ENCODE results near the gene METTL23. TPM values are rescaled to one million over a fixed set of nuclear protein-coding genes. Genes with fewer than 3 reads are reported as not detected.

The METTL23 gene
- total RNA-seq, 1 donor from 2014 or later: 31.2 TPM

DNA sequence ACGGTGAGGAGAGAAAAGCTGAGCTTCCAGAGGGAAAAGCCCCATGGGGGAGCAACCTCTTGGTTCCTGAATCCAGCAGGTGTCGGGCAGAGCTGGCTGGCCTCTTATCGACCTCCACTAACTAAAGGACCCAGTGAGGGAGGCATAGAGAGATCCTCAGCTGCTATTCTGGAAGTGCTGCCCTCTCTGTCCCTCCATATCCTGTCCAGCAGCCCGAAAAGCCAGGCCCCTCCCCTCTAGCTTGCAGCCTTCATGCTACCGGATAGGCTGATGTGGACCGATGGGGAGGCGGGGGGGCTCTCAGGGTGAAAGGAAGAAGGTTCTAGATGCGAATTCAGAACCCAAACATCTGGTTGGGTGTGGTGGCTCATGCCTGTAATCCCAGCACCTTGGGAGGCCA, 40.8 kb upstream of the METTL23 start:
- Histone ChIP-seq H3K4me3 (no peak overlapping the region), H3K36me3 (peaks cover 30 to 50% of the 10 kb centered on the region in 2 donors), H3K4me1 (peaks cover 9 to 33% of the 10 kb centered on the region in 2 donors), H3K27me3 (no peaks in the 10 kb centered on the region), H3K9me3 (no peaks in the 10 kb centered on the region), H3K27ac (peak overlapping the region; percentile 89 to 91)
- no peak for DNase-seq (ENCODE audit: low spot score in 2 of 2)
- TF ChIP-seq, protein P1, sequence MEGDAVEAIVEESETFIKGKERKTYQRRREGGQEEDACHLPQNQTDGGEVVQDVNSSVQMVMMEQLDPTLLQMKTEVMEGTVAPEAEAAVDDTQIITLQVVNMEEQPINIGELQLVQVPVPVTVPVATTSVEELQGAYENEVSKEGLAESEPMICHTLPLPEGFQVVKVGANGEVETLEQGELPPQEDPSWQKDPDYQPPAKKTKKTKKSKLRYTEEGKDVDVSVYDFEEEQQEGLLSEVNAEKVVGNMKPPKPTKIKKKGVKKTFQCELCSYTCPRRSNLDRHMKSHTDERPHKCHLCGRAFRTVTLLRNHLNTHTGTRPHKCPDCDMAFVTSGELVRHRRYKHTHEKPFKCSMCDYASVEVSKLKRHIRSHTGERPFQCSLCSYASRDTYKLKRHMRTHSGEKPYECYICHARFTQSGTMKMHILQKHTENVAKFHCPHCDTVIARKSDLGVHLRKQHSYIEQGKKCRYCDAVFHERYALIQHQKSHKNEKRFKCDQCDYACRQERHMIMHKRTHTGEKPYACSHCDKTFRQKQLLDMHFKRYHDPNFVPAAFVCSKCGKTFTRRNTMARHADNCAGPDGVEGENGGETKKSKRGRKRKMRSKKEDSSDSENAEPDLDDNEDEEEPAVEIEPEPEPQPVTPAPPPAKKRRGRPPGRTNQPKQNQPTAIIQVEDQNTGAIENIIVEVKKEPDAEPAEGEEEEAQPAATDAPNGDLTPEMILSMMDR (IDR thresholded peaks at IDR 0.05): no peak
- intact Hi-C loops (cut with DNase I): loop anchor here (5.0 kb wide), 1 partner anchor 41 kb away; the partner anchor contains the start of genes JMJD6 and METTL23

DNA sequence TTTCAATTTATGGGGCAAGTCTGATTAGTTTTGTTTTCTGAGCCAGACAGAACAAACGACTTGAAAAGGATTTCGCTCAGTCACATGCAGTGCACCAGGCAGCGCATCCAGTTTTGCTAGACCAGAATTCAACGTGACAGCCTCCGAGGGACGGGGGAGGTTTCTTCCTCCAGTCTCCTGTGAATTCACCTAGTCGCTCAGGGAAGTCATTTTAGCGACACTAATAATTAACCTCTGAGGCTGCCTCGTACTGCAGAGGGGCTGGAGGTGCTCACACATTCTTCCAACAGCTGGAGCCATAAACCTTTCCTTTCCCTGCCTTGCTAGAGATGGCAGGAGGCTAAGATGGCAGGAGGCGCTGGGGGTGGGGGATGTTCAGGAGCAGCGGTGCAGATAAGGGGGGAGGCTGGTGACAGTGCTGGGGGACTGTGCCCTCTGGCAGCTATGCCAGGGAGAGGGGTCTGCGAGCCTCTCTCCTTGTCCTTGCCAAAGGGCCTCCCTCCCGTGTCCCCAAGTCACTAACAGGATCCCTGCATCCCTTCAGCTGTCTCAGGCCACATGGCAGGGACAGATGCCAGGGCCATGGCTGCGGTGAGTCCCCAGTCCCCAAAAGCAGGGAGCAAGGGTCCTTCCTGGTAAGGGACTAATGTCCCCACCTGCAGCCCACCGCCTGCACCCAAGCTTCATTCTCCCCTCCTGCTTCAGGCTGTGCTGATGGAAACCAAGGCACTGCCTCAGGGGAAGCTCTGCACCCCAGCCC, 39.9 kb upstream of the METTL23 start:
- H3K4me1 ChIP-seq: peaks cover 9 to 38% of the 10 kb centered on the region in 2 donors
- TF ChIP-seq, protein P1 (IDR thresholded peaks at IDR 0.05): no peak
- H3K36me3 ChIP-seq: peaks cover 30 to 47% of the 10 kb centered on the region in 2 donors
- H3K27me3 ChIP-seq: no peaks in the 10 kb centered on the region
- H3K4me3 ChIP-seq: peak overlapping the region in 1 of 2 donors; percentile 21
- H3K27ac ChIP-seq: peak overlapping the region; percentile 89 to 91
- intact Hi-C loops (cut with DNase I): loop anchor here (1.0 to 5.0 kb wide), 2 partner anchors 25 to 41 kb away; partner anchors contain the start of genes JMJD6 and METTL23
- DNase-seq (ENCODE audit: low spot score in 2 of 2): no peak
- H3K9me3 ChIP-seq: no peaks in the 10 kb centered on the region

DNA sequence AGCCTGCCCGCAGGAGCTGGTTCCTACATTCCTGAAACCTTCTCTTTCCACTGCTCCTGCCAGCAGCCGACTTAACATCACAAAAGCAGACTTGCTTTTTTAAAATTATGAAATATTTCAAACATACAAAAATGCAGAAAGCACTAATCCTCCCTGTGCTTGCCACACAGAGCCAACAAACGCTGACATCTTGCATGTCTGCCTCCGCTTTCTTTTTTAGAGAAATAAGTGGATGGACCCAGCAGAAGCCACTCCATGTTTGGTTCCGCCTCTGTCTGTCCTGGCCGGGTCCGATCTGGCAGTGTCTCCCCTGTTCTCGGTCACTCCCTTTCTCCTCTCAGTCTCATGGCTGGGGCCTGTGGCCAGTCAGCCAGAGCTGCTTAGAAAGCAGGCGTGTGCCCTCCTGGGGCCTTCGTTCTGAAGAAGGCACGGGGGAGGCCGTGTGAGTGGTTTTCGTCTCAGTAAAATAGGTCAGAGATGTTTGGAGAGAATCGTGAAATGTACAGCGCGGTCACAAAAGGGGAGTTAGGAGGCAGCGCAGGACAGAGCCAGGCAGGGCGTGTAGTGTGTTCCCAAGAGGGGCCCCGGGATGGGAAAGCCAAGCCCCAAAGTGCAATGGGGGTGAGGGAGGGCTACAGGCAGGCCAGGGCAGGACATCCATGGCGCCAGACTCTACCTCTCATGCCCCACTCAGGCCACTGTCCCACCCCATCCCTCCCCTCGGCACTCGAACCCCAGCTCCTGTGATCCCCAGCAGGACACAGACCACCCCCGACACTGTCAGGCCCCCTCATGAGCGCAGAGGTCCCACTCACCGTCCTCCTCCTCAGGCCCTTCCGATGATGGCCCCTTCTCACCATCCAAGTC, 39.1 kb upstream of the METTL23 start:
- intact Hi-C loops (cut with DNase I): loop anchor here (1.0 to 5.0 kb wide), 2 partner anchors 24 to 40 kb away; partner anchors contain the start of genes JMJD6 and METTL23
- Histone ChIP-seq H3K36me3 (peaks cover 25 to 40% of the 10 kb centered on the region in 2 donors), H3K9me3 (no peaks in the 10 kb centered on the region), H3K4me3 (peak overlapping the region in 1 of 2 donors; percentile 21), H3K27me3 (no peaks in the 10 kb centered on the region), H3K27ac (peak overlapping the region; percentile 89 to 91), H3K4me1 (peaks cover 9 to 40% of the 10 kb centered on the region in 2 donors)
- TF ChIP-seq, protein P1 (IDR thresholded peaks at IDR 0.05): no peak
- DNase-seq (ENCODE audit: low spot score in 2 of 2): peak in 1 of 2 donors; percentile 83

DNA sequence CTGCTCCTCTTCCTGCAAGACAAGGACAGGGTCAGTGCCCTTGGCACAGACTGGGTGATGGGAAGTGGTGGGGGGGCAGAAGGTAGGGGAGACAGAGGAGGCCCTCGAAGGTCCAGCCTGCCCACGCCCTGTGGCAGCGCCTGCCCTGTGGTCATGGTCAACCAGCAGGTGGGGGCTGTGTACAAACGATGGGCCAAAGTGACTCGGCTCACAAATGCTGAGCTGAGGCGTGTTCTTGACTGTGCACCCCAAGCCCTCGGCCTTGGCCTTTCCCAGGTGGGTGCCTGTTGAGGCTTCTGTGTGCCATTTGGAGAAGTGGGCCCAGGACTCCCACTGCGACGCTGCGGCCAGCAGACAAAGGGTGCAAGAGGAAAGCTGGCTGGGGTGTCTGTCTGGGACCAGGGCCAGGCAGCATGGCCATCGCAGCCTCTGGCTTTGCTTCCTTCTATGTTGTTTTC, 38.4 kb upstream of the METTL23 start:
- DNase-seq (ENCODE audit: low spot score in 2 of 2): peak in 1 of 2 donors; percentile 66
- peak overlapping the region in 1 of 2 donors; percentile 21 for H3K4me3 ChIP-seq
- peaks cover 9 to 42% of the 10 kb centered on the region in 2 donors for H3K4me1 ChIP-seq
- peak overlapping the region; percentile 89 to 91 for H3K27ac ChIP-seq
- intact Hi-C loops (cut with DNase I): loop anchor here (5.0 kb wide), 1 partner anchor 39 kb away; the partner anchor contains the start of genes JMJD6 and METTL23
- TF ChIP-seq, protein P1 (IDR thresholded peaks at IDR 0.05): peak in 2 of 3 experiments; percentile 13 to 38
- no peaks in the 10 kb centered on the region for H3K27me3 ChIP-seq
- no peaks in the 10 kb centered on the region for H3K9me3 ChIP-seq
- H3K36me3 ChIP-seq: peaks cover 20 to 34% of the 10 kb centered on the region in 2 donors

DNA sequence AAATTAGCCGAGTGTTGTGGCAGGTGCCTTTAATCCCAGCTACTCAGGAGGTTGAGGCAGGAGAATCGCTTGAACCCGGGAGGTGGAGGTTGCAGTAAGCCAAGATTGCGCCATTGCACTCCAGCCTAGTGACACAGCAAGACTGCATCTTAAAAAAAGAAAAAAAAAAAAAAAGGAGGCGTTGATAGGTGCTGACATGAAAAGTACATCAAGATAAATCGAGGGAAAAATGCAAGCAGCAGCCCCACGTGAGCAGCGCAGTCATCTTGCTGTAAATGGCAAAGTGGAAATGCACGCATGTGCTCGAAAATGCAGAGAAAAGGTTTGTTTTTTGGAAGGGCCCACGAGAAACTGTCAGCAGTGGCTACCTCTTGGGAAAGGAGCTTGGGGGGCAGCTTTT, 36.8 kb upstream of the METTL23 start:
- intact Hi-C loops (cut with DNase I): loop anchor here (5.0 kb wide), 1 partner anchor 37 kb away; the partner anchor contains the start of genes JMJD6 and METTL23
- Histone ChIP-seq H3K9me3 (no peaks in the 10 kb centered on the region), H3K27me3 (no peaks in the 10 kb centered on the region), H3K36me3 (peaks cover 4 to 17% of the 10 kb centered on the region in 2 donors), H3K4me1 (peaks cover 9 to 54% of the 10 kb centered on the region in 2 donors), H3K27ac (peak overlapping the region in 1 of 2 donors; percentile 89), H3K4me3 (no peak overlapping the region)
- no peak for DNase-seq (ENCODE audit: low spot score in 2 of 2)
- TF ChIP-seq, protein P1 (IDR thresholded peaks at IDR 0.05): no peak

Measured in ascending aorta (tissue), 2 donors.